ENCODE data around the gene CFAP20DC. TPM values are rescaled to one million over a fixed set of nuclear protein-coding genes. Genes with fewer than 3 reads are reported as not detected.
"Not testable (repeated sequence)": the region's sequence is repeated elsewhere in the genome, so short reads cannot be mapped to it uniquely, and the experiment has no call there.

CFAP20DC gene
- total and polyA plus RNA-seq, 4 donors, result 0.98 to 2.1 (median 1.5) TPM

- H3K4me3 ChIP-seq (ENCODE audit: low read depth in 1 of 3, low read length in 3 of 3), result no peak overlapping the region
- H3K9me3 ChIP-seq (ENCODE audit: control insufficient read depth in 4 of 4, low read length in 3 of 4), result no peaks in the 10 kb centered on the region
- WGBS, result 24% methylated on average over 2 of the region's 2 CpGs
- TF ChIP-seq TAF1 (conservative IDR thresholded peaks at IDR 0.05), result no peak
- no peak for TF ChIP-seq RAD21 (IDR thresholded peaks at IDR 0.05)
- no peak for TF ChIP-seq CTCF (IDR thresholded peaks at IDR 0.05; ENCODE audit: low read depth, low read length, missing input control)
- no peak for TF ChIP-seq RXRA (IDR thresholded peaks at IDR 0.05)
- no peak for TF ChIP-seq MAX (IDR thresholded peaks at IDR 0.05)
- no peak for TF ChIP-seq FOXA2 (IDR thresholded peaks at IDR 0.05)
- H3K27ac ChIP-seq (ENCODE audit: low read depth in 1 of 2, low read length in 2 of 2), result no peak overlapping the region
- no peaks in the 10 kb centered on the region for H3K4me1 ChIP-seq (ENCODE audit: control insufficient read depth in 4 of 4, insufficient read depth in 4 of 4, low read length in 3 of 4)
- peak; percentile 64 for DNase-seq (ENCODE audit: low spot score)
- no peak overlapping the region for H3K9ac ChIP-seq (ENCODE audit: low read depth in 1 of 2, low read length in 2 of 2)
- no peaks in the 10 kb centered on the region for H3K36me3 ChIP-seq (ENCODE audit: control insufficient read depth in 4 of 4, insufficient read depth in 3 of 4, low read depth in 1 of 4, low read length in 3 of 4)
- no peaks in the 10 kb centered on the region for H3K27me3 ChIP-seq (ENCODE audit: control insufficient read depth in 4 of 4, insufficient read depth in 4 of 4, low read length in 3 of 4)
Measured at GRCh38 chr3:58719684-58720083, 330.1 kb downstream of the CFAP20DC start.

- Histone ChIP-seq H3K9ac (ENCODE audit: low read depth in 1 of 2, low read length in 2 of 2) (no peak overlapping the region), H3K9me3 (ENCODE audit: control insufficient read depth in 4 of 4, low read length in 3 of 4) (no peaks in the 10 kb centered on the region), H3K4me1 (ENCODE audit: control insufficient read depth in 4 of 4, insufficient read depth in 4 of 4, low read length in 3 of 4) (peaks cover 0 to under 1% (median 0%) of the 10 kb centered on the region in 4 donors), H3K36me3 (ENCODE audit: control insufficient read depth in 4 of 4, insufficient read depth in 3 of 4, low read depth in 1 of 4, low read length in 3 of 4) (no peaks in the 10 kb centered on the region), H3K27me3 (ENCODE audit: control insufficient read depth in 4 of 4, insufficient read depth in 4 of 4, low read length in 3 of 4) (no peaks in the 10 kb centered on the region), H3K4me3 (ENCODE audit: low read depth in 1 of 3, low read length in 3 of 3) (no peak overlapping the region), H3K27ac (ENCODE audit: low read depth in 1 of 2, low read length in 2 of 2) (no peak overlapping the region)
- TF ChIP-seq EGR1 (IDR thresholded peaks at IDR 0.05; ENCODE audit: low read depth in 2 of 2), result no peak
- no peak for TF ChIP-seq HNF4A (conservative IDR thresholded peaks at IDR 0.05)
- TF ChIP-seq CTCF (IDR thresholded peaks at IDR 0.05; ENCODE audit: low read depth, low read length, missing input control), result no peak
- no peak for TF ChIP-seq FOXA1 (IDR thresholded peaks at IDR 0.05)
- no peak for TF ChIP-seq HNF4G (IDR thresholded peaks at IDR 0.05)
- no peak for DNase-seq (ENCODE audit: low spot score)
- 71% methylated on average over 3 of the region's 3 CpGs for WGBS
Measured at GRCh38 chr3:58713715-58714401, 336.0 kb downstream of the CFAP20DC start.

GRCh38 chr3:58711871-58712270, 338.0 kb downstream of the CFAP20DC start:
- no peak overlapping the region for H3K9ac ChIP-seq (ENCODE audit: low read depth in 1 of 2, low read length in 2 of 2)
- TF ChIP-seq RXRA (IDR thresholded peaks at IDR 0.05) (no peak), GABPA (IDR thresholded peaks at IDR 0.05 in 1 of 2, conservative IDR thresholded peaks at IDR 0.05 in 1 of 2) (no peak), RAD21 (IDR thresholded peaks at IDR 0.05) (no peak), JUND (IDR thresholded peaks at IDR 0.05) (no peak), NR2F2 (IDR thresholded peaks at IDR 0.05) (no peak), REST (IDR thresholded peaks at IDR 0.05) (no peak), YY1 (IDR thresholded peaks at IDR 0.05) (no peak), EGR1 (IDR thresholded peaks at IDR 0.05; ENCODE audit: low read depth in 2 of 2) (no peak)
- H3K27me3 ChIP-seq (ENCODE audit: control insufficient read depth in 4 of 4, insufficient read depth in 4 of 4, low read length in 3 of 4), result no peaks in the 10 kb centered on the region
- WGBS, result 85% methylated on average over 8 of the region's 8 CpGs
- H3K4me3 ChIP-seq (ENCODE audit: low read depth in 1 of 3, low read length in 3 of 3), result no peak overlapping the region
- H3K4me1 ChIP-seq (ENCODE audit: control insufficient read depth in 4 of 4, insufficient read depth in 4 of 4, low read length in 3 of 4), result peaks cover 0 to 12% (median 10%) of the 10 kb centered on the region in 4 donors
- H3K36me3 ChIP-seq (ENCODE audit: control insufficient read depth in 4 of 4, insufficient read depth in 3 of 4, low read depth in 1 of 4, low read length in 3 of 4), result no peaks in the 10 kb centered on the region
- no peaks in the 10 kb centered on the region for H3K9me3 ChIP-seq (ENCODE audit: control insufficient read depth in 4 of 4, low read length in 3 of 4)
- H3K27ac ChIP-seq (ENCODE audit: low read depth in 1 of 2, low read length in 2 of 2), result no peak overlapping the region
- no peak for DNase-seq (ENCODE audit: low spot score)

- WGBS, result 92% methylated on average over 3 of the region's 3 CpGs
- H3K9me3 ChIP-seq (ENCODE audit: control insufficient read depth in 4 of 4, low read length in 3 of 4); H3K27ac ChIP-seq (ENCODE audit: low read depth in 1 of 2, low read length in 2 of 2); H3K4me3 ChIP-seq (ENCODE audit: low read depth in 1 of 3, low read length in 3 of 3); H3K27me3 ChIP-seq (ENCODE audit: control insufficient read depth in 4 of 4, insufficient read depth in 4 of 4, low read length in 3 of 4); H3K36me3 ChIP-seq (ENCODE audit: control insufficient read depth in 4 of 4, insufficient read depth in 3 of 4, low read depth in 1 of 4, low read length in 3 of 4); DNase-seq (ENCODE audit: low spot score); H3K9ac ChIP-seq (ENCODE audit: low read depth in 1 of 2, low read length in 2 of 2): not testable (repeated sequence)
- H3K4me1 ChIP-seq (ENCODE audit: control insufficient read depth in 4 of 4, insufficient read depth in 4 of 4, low read length in 3 of 4), result peaks cover 0 to 15% (median 11%) of the 10 kb centered on the region in 4 donors
Measured at GRCh38 chr3:58708983-58709382, 340.8 kb downstream of the CFAP20DC start.
